DND-41 (cell line): ENCODE data around the gene SET.

Experiments used
- CTCF ChIP-seq: IDR thresholded peaks from 2 replicates; pipeline ENCODE4 v1.5.1; 2012; ENCODE audit warnings: borderline replicate concordance, low read length, moderate library complexity, mild to moderate bottlenecking; ENCODE audit not compliant: poor library complexity, severe bottlenecking; ENCODE audit errors: extremely low read depth
- EZH2 ChIP-seq: IDR thresholded peaks from 3 replicates; pipeline ENCODE4 v1.6.1; 2012; ENCODE audit warnings: borderline replicate concordance, low read depth, mild to moderate bottlenecking, moderate library complexity, low read length, inconsistent platforms; ENCODE audit not compliant: severe bottlenecking

- TF ChIP-seq CTCF: no peak
- no peak for TF ChIP-seq EZH2
Measured at GRCh38 chr9:128728298-128728697, 39.3 kb downstream of the SET start.
